CD8-positive, alpha-beta memory T cell (primary cell): ENCODE results near the gene CDT1. TPM values are rescaled to one million over a fixed set of nuclear protein-coding genes. Genes with fewer than 3 reads are reported as not detected.

ENCODE experiments used
- CTCF ChIA-PET: fragments of 350-600 bp; sonication (Branson Sonifier 250); formaldehyde crosslinking; loops from one replicate; lab custom pipeline; 2021; ENCODE audit warnings: antibody characterized with exemption; lab: Charles Lee
- POLR2A ChIA-PET: fragments of 350-600 bp; sonication (Branson Sonifier 250); formaldehyde crosslinking; loops from one replicate; lab custom pipeline; 2021; ENCODE audit warnings: antibody characterized with exemption; lab: Charles Lee
- DNase-seq, 5 donors: peaks; one replicate each; pipeline versions ENCODE4 v3.0.0 to v3.0.0-alpha.2; 2020 to 2022; ENCODE audit warnings: mixed read lengths in 1 of 5
- H3K27ac ChIP-seq: one replicate; pipeline ENCODE4 v1.7.0; 2013; ENCODE audit warnings: low read depth, mild to moderate bottlenecking, low read length, moderate library complexity
- H3K27me3 ChIP-seq: 2 replicates; pipeline ENCODE4 v1.7.0; 2013; ENCODE audit warnings: low read length, mild to moderate bottlenecking; ENCODE audit not compliant: insufficient read depth, poor library complexity, severe bottlenecking
- H3K36me3 ChIP-seq: 2 replicates; pipeline ENCODE4 v1.7.0; 2013; ENCODE audit warnings: mild to moderate bottlenecking, low read length, moderate library complexity; ENCODE audit not compliant: insufficient read depth
- H3K4me1 ChIP-seq: 2 replicates; pipeline ENCODE4 v1.7.0; 2013; ENCODE audit warnings: mild to moderate bottlenecking, low read length, moderate library complexity; ENCODE audit not compliant: insufficient read depth
- H3K4me3 ChIP-seq: 2 replicates; pipeline ENCODE4 v1.7.0; 2013; ENCODE audit warnings: mild to moderate bottlenecking, low read length
- H3K9me3 ChIP-seq: 2 replicates; pipeline ENCODE4 v1.7.0; 2013; ENCODE audit warnings: mild to moderate bottlenecking, low read length
- H3K27ac Mint-ChIP-seq, 8 donors: one replicate each; pipeline ENCODE4 v1.8.0; 2020 to 2021; ENCODE audit warnings: mixed read lengths in 8 of 8, mild to moderate bottlenecking in 6 of 8, inconsistent platforms in 3 of 8, moderate library complexity in 3 of 8
- H3K27me3 Mint-ChIP-seq, 2 donors: one replicate each; pipeline ENCODE4 v1.8.0; 2020 to 2021; ENCODE audit warnings: mixed read lengths in 2 of 2, mild to moderate bottlenecking in 1 of 2, moderate library complexity in 1 of 2
- H3K36me3 Mint-ChIP-seq, 3 donors: one replicate each; pipeline ENCODE4 v1.8.0; 2020 to 2021; ENCODE audit warnings: mixed read lengths in 3 of 3, inconsistent platforms in 1 of 3, mild to moderate bottlenecking in 1 of 3
- H3K4me1 Mint-ChIP-seq, 3 donors: one replicate each; pipeline ENCODE4 v1.8.0; 2020 to 2021; ENCODE audit warnings: mixed read lengths in 3 of 3, inconsistent platforms in 1 of 3, mild to moderate bottlenecking in 1 of 3
- H3K4me3 Mint-ChIP-seq, 7 donors: one replicate each; pipeline ENCODE4 v1.8.0; 2020 to 2021; ENCODE audit warnings: mixed read lengths in 7 of 7, mild to moderate bottlenecking in 6 of 7, moderate library complexity in 4 of 7, inconsistent platforms in 2 of 7
- H3K9me3 Mint-ChIP-seq, 5 donors: one replicate each; pipeline ENCODE4 v1.8.0; 2020 to 2022; ENCODE audit warnings: mixed read lengths in 5 of 5, mild to moderate bottlenecking in 3 of 5, moderate library complexity in 2 of 5, inconsistent platforms in 1 of 5
- polyA plus RNA-seq: library from polyadenylated mRNA; unstranded; fragments of 300-500 nt; fragmentation: Illumina TruSeq; gene quantifications from one replicate; pipeline ENCODE4 v1.2.3, GENCODE V29; 2021
- total RNA-seq, 2 experiments: library from RNA; stranded (reverse); gene quantifications; one replicate each; pipeline ENCODE4 v1.2.3, GENCODE V29; 2021

The CDT1 gene
- total and polyA plus RNA-seq, 3 experiments from 2014 or later: 0.26 to 106 (median 97.6) TPM

GRCh38 chr16:88774544-88775393, 28.8 kb upstream of the CDT1 start:
- peak overlapping the region; percentile 75 for H3K27ac ChIP-seq
- no peaks in the 10 kb centered on the region for H3K27me3 ChIP-seq
- H3K36me3 Mint-ChIP-seq: peaks cover 0 to 17% (median 0%) of the 10 kb centered on the region in 3 donors
- H3K9me3 Mint-ChIP-seq: no peaks in the 10 kb centered on the region
- H3K4me3 ChIP-seq: no peak overlapping the region
- peak overlapping the region in 3 of 8 donors; percentile 42 to 93 (median 52) for H3K27ac Mint-ChIP-seq
- no peaks in the 10 kb centered on the region for H3K27me3 Mint-ChIP-seq
- H3K36me3 ChIP-seq: no peaks in the 10 kb centered on the region
- H3K9me3 ChIP-seq: no peaks in the 10 kb centered on the region
- H3K4me1 ChIP-seq: peaks cover 36% of the 10 kb centered on the region
- peaks cover 13 to 54% (median 17%) of the 10 kb centered on the region in 3 donors for H3K4me1 Mint-ChIP-seq
- CTCF ChIA-PET: interaction anchor here (1.5 kb wide), 1 partner anchor 37 kb away, joined by 4 read pairs; no protein-coding TSS in a partner anchor
- no peak for DNase-seq
- POLR2A ChIA-PET: no interaction called here
- H3K4me3 Mint-ChIP-seq: no peak overlapping the region

- Mint-ChIP-seq H3K4me1 (peaks cover 21 to 56% (median 27%) of the 10 kb centered on the region in 3 donors), H3K9me3 (no peaks in the 10 kb centered on the region), H3K4me3 (no peak overlapping the region), H3K27ac (peak overlapping the region in 1 of 8 donors; percentile 70), H3K27me3 (no peaks in the 10 kb centered on the region), H3K36me3 (peaks cover 0 to 17% (median 0%) of the 10 kb centered on the region in 3 donors)
- Histone ChIP-seq H3K27ac (no peak overlapping the region), H3K27me3 (no peaks in the 10 kb centered on the region), H3K4me3 (no peak overlapping the region), H3K4me1 (peaks cover 36% of the 10 kb centered on the region), H3K36me3 (no peaks in the 10 kb centered on the region), H3K9me3 (no peaks in the 10 kb centered on the region)
- ChIA-PET POLR2A (no interaction called here), CTCF (interaction anchor here (1.5 kb wide), 1 partner anchor 38 kb away, joined by 4 read pairs; no protein-coding TSS in a partner anchor)
- DNase-seq: no peak
Measured at GRCh38 chr16:88775825-88776224, 27.8 kb upstream of the CDT1 start.

GRCh38 chr16:88777471-88778270, 25.9 kb upstream of the CDT1 start:
- Histone ChIP-seq H3K27ac (no peak overlapping the region), H3K4me1 (peaks cover 48% of the 10 kb centered on the region), H3K4me3 (no peak overlapping the region), H3K27me3 (no peaks in the 10 kb centered on the region), H3K9me3 (no peaks in the 10 kb centered on the region), H3K36me3 (no peaks in the 10 kb centered on the region)
- peaks cover 0 to 16% (median 0%) of the 10 kb centered on the region in 3 donors for H3K36me3 Mint-ChIP-seq
- peak overlapping the region in 1 of 7 donors; percentile 32 for H3K4me3 Mint-ChIP-seq
- ChIA-PET POLR2A (no interaction called here), CTCF (interaction anchor here (1.4 kb wide), 1 partner anchor 18 kb away, joined by 3 read pairs; no protein-coding TSS in a partner anchor)
- H3K27me3 Mint-ChIP-seq: no peaks in the 10 kb centered on the region
- no peak for DNase-seq
- peak overlapping the region in 6 of 8 donors; percentile 45 to 79 (median 70) for H3K27ac Mint-ChIP-seq
- H3K9me3 Mint-ChIP-seq: no peaks in the 10 kb centered on the region
- peaks cover 36 to 67% (median 41%) of the 10 kb centered on the region in 3 donors for H3K4me1 Mint-ChIP-seq

GRCh38 chr16:88778271-88778525, 25.4 kb upstream of the CDT1 start:
- Histone ChIP-seq H3K36me3 (no peaks in the 10 kb centered on the region), H3K4me1 (peaks cover 53% of the 10 kb centered on the region), H3K27ac (no peak overlapping the region), H3K27me3 (no peaks in the 10 kb centered on the region), H3K4me3 (no peak overlapping the region), H3K9me3 (no peaks in the 10 kb centered on the region)
- Mint-ChIP-seq H3K4me1 (peaks cover 41 to 70% (median 46%) of the 10 kb centered on the region in 3 donors), H3K4me3 (no peak overlapping the region), H3K27me3 (no peaks in the 10 kb centered on the region), H3K36me3 (peaks cover 0 to 16% (median 0%) of the 10 kb centered on the region in 3 donors), H3K9me3 (no peaks in the 10 kb centered on the region), H3K27ac (peak overlapping the region in 5 of 8 donors; percentile 64 to 90 (median 77))
- CTCF ChIA-PET: interaction anchor here (1.4 kb wide), 1 partner anchor 18 kb away, joined by 3 read pairs; no protein-coding TSS in a partner anchor
- DNase-seq: no peak
- POLR2A ChIA-PET: no interaction called here

GRCh38 chr16:88778541-88779065, 25.0 kb upstream of the CDT1 start:
- peak overlapping the region in 1 of 7 donors; percentile 41 for H3K4me3 Mint-ChIP-seq
- H3K4me1 ChIP-seq: peaks cover 57% of the 10 kb centered on the region
- peaks cover 46 to 71% (median 50%) of the 10 kb centered on the region in 3 donors for H3K4me1 Mint-ChIP-seq
- POLR2A ChIA-PET: interaction anchor here (0.7 kb wide), 1 partner anchor 92 kb away, joined by 3 read pairs; the partner anchor contains the start of gene SNAI3
- CTCF ChIA-PET: interaction anchor here (1.4 to 4.1 kb wide), 2 partner anchors 18 to 79 kb away, joined by 3 to 19 read pairs; no protein-coding TSS in a partner anchor
- H3K9me3 ChIP-seq: no peaks in the 10 kb centered on the region
- DNase-seq: no peak
- no peak overlapping the region for H3K4me3 ChIP-seq
- H3K27ac Mint-ChIP-seq: peak overlapping the region in 6 of 8 donors; percentile 23 to 90 (median 76)
- no peaks in the 10 kb centered on the region for H3K27me3 ChIP-seq
- H3K9me3 Mint-ChIP-seq: no peaks in the 10 kb centered on the region
- no peaks in the 10 kb centered on the region for H3K27me3 Mint-ChIP-seq
- no peak overlapping the region for H3K27ac ChIP-seq
- H3K36me3 ChIP-seq: no peaks in the 10 kb centered on the region
- peaks cover 0 to 16% (median 0%) of the 10 kb centered on the region in 3 donors for H3K36me3 Mint-ChIP-seq

- Mint-ChIP-seq H3K4me3 (peak overlapping the region in 4 of 7 donors; percentile 80 to 85 (median 84)), H3K36me3 (peaks cover 0 to 17% (median 0%) of the 10 kb centered on the region in 3 donors), H3K27ac (peak overlapping the region; percentile 90 to 99 (median 96)), H3K27me3 (no peaks in the 10 kb centered on the region), H3K9me3 (no peaks in the 10 kb centered on the region), H3K4me1 (peaks cover 47 to 68% (median 53%) of the 10 kb centered on the region in 3 donors)
- no peaks in the 10 kb centered on the region for H3K9me3 ChIP-seq
- DNase-seq: no peak
- H3K4me1 ChIP-seq: peaks cover 55% of the 10 kb centered on the region
- ChIA-PET CTCF (interaction anchor here (1.0 to 4.1 kb wide), 3 partner anchors 17 to 78 kb away, joined by 3 to 19 read pairs (median 18); no protein-coding TSS in a partner anchor), POLR2A (interaction anchor here (0.7 to 4.7 kb wide), 5 partner anchors 12 to 93 kb away, joined by 3 to 19 read pairs (median 4); partner anchors contain the start of genes APRT and SNAI3)
- H3K27me3 ChIP-seq: no peaks in the 10 kb centered on the region
- H3K4me3 ChIP-seq: peak overlapping the region; percentile 40
- peak overlapping the region; percentile 80 for H3K27ac ChIP-seq
- no peaks in the 10 kb centered on the region for H3K36me3 ChIP-seq
Measured at GRCh38 chr16:88779406-88780141, 24.0 kb upstream of the CDT1 start.
